ENCODE results near the gene WDR5.

DNA sequence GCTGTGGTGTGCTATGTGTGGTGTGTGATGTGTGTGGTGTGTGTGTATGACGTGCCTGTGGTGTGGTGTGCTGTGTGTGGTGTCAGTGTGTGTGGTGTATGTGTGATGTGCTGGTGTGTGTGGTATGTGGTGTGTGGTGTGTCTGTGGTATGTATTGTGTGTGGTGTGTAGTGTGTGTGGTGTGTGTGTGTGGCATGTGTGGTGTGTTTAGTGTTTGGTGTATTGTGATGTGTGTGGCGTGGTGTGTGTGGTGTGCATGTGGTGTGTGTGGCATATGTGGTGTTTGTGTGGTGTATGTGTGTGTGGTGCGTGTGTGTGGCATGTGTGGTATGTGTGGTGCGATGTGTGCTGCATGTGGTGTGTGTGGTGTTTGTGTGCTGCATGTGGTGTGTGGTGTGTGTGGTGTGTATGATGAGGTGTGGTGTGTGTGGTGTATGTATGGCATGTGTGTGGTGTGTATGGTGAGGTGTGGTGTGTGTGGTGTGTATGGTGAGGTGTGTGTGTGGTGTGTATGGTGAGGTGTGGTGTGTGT lies 46.7 kb downstream of the WDR5 start:
- TF ChIP-seq CTCF (IDR thresholded peaks at IDR 0.05) (no peak), POLR2A (IDR thresholded peaks at IDR 0.05) (no peak), POLR2AphosphoS5 (IDR thresholded peaks at IDR 0.05; ENCODE audit: insufficient read depth in 1 of 2, low read depth in 1 of 2) (no peak)

Measured in vagina (tissue), 2 donors.